ENCODE measurements around the gene SIRT6.
"Not testable (repeated sequence)": the region's sequence is repeated elsewhere in the genome, so short reads cannot be mapped to it uniquely, and the experiment has no call there.

- not testable (repeated sequence) for TF ChIP-seq CTCF, POLR2A (IDR thresholded peaks at IDR 0.05)
These were observed 47.0 kb downstream of the SIRT6 start for GRCh38 chr19:4135386-4135785.
